ENCODE results near the gene MRPS18A. TPM values are rescaled to one million over a fixed set of nuclear protein-coding genes. Genes with fewer than 3 reads are reported as not detected.
A peak's percentile ranks its signal among the peaks of the same experiment; 100 is the strongest.

The MRPS18A gene
- total and polyA plus RNA-seq, 2 of the 13 experiments (the other 11 are each of a cell fraction or from before 2014, with no cell fraction given), result 87.8 to 89.1 TPM

DNA sequence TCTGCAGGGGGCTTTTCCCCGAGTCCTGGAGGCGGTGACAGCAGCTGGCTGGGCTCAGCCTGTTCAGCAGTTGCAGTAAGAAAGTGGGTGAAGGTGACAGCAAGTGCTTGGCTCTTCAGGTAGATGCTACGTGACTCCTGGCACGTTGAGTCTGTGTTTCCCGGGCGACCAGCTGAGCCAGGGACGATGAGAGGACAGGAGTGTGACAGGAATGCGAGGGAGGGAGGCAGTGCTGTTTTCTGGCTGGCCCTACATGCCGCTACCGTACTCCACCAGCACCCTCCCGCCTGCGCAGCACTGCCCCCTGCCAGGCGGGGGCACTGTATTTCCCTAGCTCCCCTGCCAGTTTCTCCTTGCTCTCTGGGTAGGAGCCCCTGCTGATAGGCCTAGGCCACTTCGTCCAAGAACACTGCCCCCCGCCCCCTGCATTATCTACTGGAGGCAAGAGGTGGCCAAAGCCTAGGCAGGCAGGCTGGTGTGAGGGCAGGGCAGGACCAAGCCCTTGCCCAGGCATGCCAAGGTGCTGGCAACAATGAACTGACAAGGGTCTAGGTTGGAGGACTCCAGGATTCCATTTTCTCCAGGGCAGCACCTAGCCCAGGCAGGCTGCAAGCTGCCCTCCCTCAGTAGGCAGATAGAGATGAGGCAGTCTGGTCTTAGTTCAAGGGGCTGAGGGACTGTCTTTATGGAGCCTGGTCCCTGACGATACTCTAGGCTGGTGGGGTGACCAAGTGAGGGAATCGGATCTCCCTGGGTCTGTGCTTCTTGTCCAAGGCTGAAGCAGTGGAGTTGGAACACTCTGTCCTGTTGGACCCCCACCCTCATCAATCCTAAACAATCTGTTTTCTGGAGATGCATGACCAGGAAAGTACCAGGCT lies 19.2 kb downstream of the MRPS18A start (continued):
- TF ChIP-seq SMAD1 (CRISPR knock-in tag; IDR thresholded peaks at IDR 0.05; ENCODE audit: borderline replicate concordance, low read depth), result no peak
- TF ChIP-seq ZKSCAN1 (IDR thresholded peaks at IDR 0.05; ENCODE audit: low read length), result no peak
- 0 out of 2 replicates have a peak, but pooled peaks have one; percentile 74 for TF ChIP-seq WIZ (CRISPR knock-in tag; IDR thresholded peaks at IDR 0.05)
- TF ChIP-seq, protein P1, sequence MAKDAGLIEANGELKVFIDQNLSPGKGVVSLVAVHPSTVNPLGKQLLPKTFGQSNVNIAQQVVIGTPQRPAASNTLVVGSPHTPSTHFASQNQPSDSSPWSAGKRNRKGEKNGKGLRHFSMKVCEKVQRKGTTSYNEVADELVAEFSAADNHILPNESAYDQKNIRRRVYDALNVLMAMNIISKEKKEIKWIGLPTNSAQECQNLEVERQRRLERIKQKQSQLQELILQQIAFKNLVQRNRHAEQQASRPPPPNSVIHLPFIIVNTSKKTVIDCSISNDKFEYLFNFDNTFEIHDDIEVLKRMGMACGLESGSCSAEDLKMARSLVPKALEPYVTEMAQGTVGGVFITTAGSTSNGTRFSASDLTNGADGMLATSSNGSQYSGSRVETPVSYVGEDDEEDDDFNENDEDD (CRISPR knock-in tag; IDR thresholded peaks at IDR 0.05; ENCODE audit: borderline replicate concordance), result 0 out of 2 replicates have a peak, but pooled peaks have one; percentile 31
- TF ChIP-seq, protein P2, sequence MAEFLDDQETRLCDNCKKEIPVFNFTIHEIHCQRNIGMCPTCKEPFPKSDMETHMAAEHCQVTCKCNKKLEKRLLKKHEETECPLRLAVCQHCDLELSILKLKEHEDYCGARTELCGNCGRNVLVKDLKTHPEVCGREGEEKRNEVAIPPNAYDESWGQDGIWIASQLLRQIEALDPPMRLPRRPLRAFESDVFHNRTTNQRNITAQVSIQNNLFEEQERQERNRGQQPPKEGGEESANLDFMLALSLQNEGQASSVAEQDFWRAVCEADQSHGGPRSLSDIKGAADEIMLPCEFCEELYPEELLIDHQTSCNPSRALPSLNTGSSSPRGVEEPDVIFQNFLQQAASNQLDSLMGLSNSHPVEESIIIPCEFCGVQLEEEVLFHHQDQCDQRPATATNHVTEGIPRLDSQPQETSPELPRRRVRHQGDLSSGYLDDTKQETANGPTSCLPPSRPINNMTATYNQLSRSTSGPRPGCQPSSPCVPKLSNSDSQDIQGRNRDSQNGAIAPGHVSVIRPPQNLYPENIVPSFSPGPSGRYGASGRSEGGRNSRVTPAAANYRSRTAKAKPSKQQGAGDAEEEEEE (CRISPR knock-in tag; IDR thresholded peaks at IDR 0.05; ENCODE audit: borderline replicate concordance), result peak; percentile 97; the same call in 1 of the 2 replicates
- TF ChIP-seq, protein P3, sequence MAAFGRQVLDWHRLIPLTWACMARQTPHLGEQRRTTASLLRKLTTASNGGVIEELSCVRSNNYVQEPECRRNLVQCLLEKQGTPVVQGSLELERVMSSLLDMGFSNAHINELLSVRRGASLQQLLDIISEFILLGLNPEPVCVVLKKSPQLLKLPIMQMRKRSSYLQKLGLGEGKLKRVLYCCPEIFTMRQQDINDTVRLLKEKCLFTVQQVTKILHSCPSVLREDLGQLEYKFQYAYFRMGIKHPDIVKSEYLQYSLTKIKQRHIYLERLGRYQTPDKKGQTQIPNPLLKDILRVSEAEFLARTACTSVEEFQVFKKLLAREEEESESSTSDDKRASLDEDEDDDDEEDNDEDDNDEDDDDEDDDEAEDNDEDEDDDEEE (CRISPR knock-in tag; IDR thresholded peaks at IDR 0.05), result no peak
- TF ChIP-seq ELF1 (CRISPR knock-in tag; IDR thresholded peaks at IDR 0.05), result peak; percentile 20; the same call in 1 of the 2 replicates
- 0 out of 2 replicates have a peak, but pooled peaks have one; percentile 33 for TF ChIP-seq SIX1 (CRISPR knock-in tag; IDR thresholded peaks at IDR 0.05; ENCODE audit: borderline replicate concordance)
- no peak for TF ChIP-seq KLF6 (CRISPR knock-in tag; IDR thresholded peaks at IDR 0.05)
- no peak for TF ChIP-seq HDAC6 (IDR thresholded peaks at IDR 0.05; ENCODE audit: low read depth, low read length)
- 0 out of 2 replicates have a peak, but pooled peaks have one; percentile 40 for TF ChIP-seq ZNF329 (CRISPR knock-in tag; IDR thresholded peaks at IDR 0.05; ENCODE audit: low read depth)
- TF ChIP-seq ZNF10 (CRISPR knock-in tag; IDR thresholded peaks at IDR 0.05; ENCODE audit: borderline replicate concordance, low read depth), result no peak
- no peak for TF ChIP-seq NPAS2 (CRISPR knock-in tag; IDR thresholded peaks at IDR 0.05; ENCODE audit: borderline replicate concordance)
- no peak for TF ChIP-seq ZNF143 (CRISPR knock-in tag; IDR thresholded peaks at IDR 0.05)
- TF ChIP-seq NFYB (CRISPR knock-in tag; IDR thresholded peaks at IDR 0.05), result no peak
- TF ChIP-seq ZNF562 (CRISPR knock-in tag; IDR thresholded peaks at IDR 0.05; ENCODE audit: borderline replicate concordance), result no peak
- TF ChIP-seq PTBP1 (IDR thresholded peaks at IDR 0.05; ENCODE audit: low read depth, low read length, poor library complexity, severe bottlenecking), result no peak
- peak; percentile 84; the same call in 1 of the 2 replicates for TF ChIP-seq SIN3A (IDR thresholded peaks at IDR 0.05; ENCODE audit: borderline replicate concordance, low read depth, low read length)
- TF ChIP-seq GABPA (IDR thresholded peaks at IDR 0.05; ENCODE audit: low read depth, low read length), result no peak
- TF ChIP-seq GABPA (CRISPR knock-in tag; IDR thresholded peaks at IDR 0.05; ENCODE audit: low read depth), result no peak
- no peak for TF ChIP-seq MAFG (CRISPR knock-in tag; IDR thresholded peaks at IDR 0.05)
- TF ChIP-seq SOX6 (IDR thresholded peaks at IDR 0.05), result no peak
- TF ChIP-seq SOX6 (CRISPR knock-in tag; IDR thresholded peaks at IDR 0.05), result peak; percentile 31
- TF ChIP-seq ZNF180 (CRISPR knock-in tag; IDR thresholded peaks at IDR 0.05; ENCODE audit: borderline replicate concordance, low read depth), result 0 out of 2 replicates have a peak, but pooled peaks have one; percentile 38
- no peak for TF ChIP-seq GLI4 (CRISPR knock-in tag; IDR thresholded peaks at IDR 0.05; ENCODE audit: borderline replicate concordance)

Data from HepG2 (cell line).